Osteoblast (primary cell): ENCODE results near the gene RBX1. TPM values are rescaled to one million over a fixed set of nuclear protein-coding genes. Genes with fewer than 3 reads are reported as not detected.

Source experiments
- DNase-seq: peaks from one replicate; pipeline ENCODE4 v3.0.0; 2011; ENCODE audit warnings: low spot score, mixed read lengths; ENCODE audit not compliant: insufficient read length; ENCODE audit errors: missing footprints
- H2AFZ ChIP-seq: 2 replicates; pipeline ENCODE4 v1.6.0; 2011; ENCODE audit warnings: mild to moderate bottlenecking, low read length
- H3K27ac ChIP-seq: 2 replicates; pipeline ENCODE4 v1.5.1; 2011; ENCODE audit warnings: mild to moderate bottlenecking, low read depth, low read length, moderate library complexity
- H3K27me3 ChIP-seq: 2 replicates; pipeline ENCODE4 v1.6.0; 2012; ENCODE audit warnings: mild to moderate bottlenecking, control low read depth, inconsistent platforms, low read length, moderate library complexity; ENCODE audit not compliant: insufficient read depth
- H3K36me3 ChIP-seq: 2 replicates; pipeline ENCODE4 v1.5.1; 2011; ENCODE audit warnings: mild to moderate bottlenecking, low read length, control low read depth, moderate library complexity; ENCODE audit not compliant: insufficient read depth
- H3K4me1 ChIP-seq: 2 replicates; pipeline ENCODE4 v1.5.1; 2011; ENCODE audit warnings: mild to moderate bottlenecking, low read length, control low read depth, moderate library complexity; ENCODE audit not compliant: insufficient read depth
- H3K4me2 ChIP-seq: 2 replicates; pipeline ENCODE4 v1.6.0; 2011; ENCODE audit warnings: mild to moderate bottlenecking, low read length; ENCODE audit not compliant: insufficient read depth
- H3K4me3 ChIP-seq: fragments of 200-600 bp; sonication (generic); 3 replicates; pipeline ENCODE4 v1.5.1; 2012; ENCODE audit warnings: mild to moderate bottlenecking, low read length, inconsistent platforms; ENCODE audit not compliant: insufficient read depth
- H3K79me2 ChIP-seq: 2 replicates; pipeline ENCODE4 v1.6.0; 2012; ENCODE audit warnings: mild to moderate bottlenecking, low read length, control low read depth, inconsistent platforms; ENCODE audit not compliant: insufficient read depth
- H3K9me3 ChIP-seq: 2 replicates; pipeline ENCODE4 v1.5.1; 2011; ENCODE audit warnings: low read depth, low read length, control low read depth
- H4K20me1 ChIP-seq: 2 replicates; pipeline ENCODE4 v1.6.0; 2012; ENCODE audit warnings: mild to moderate bottlenecking, low read length, control low read depth; ENCODE audit not compliant: insufficient read depth
- CTCF ChIP-seq: IDR thresholded peaks from 2 replicates; pipeline ENCODE4 v1.5.1; 2011; ENCODE audit warnings: mild to moderate bottlenecking, low read depth, low read length, moderate library complexity; ENCODE audit errors: extremely low read depth
- total RNA-seq: library from RNA; depleted of rRNA; stranded (reverse); fragments of >200 nt; gene quantifications from 2 replicates; pipeline ENCODE4 v1.2.3, GENCODE V29; 2012

RBX1 gene
- total RNA-seq, 1 donor: 28.2 TPM

DNA sequence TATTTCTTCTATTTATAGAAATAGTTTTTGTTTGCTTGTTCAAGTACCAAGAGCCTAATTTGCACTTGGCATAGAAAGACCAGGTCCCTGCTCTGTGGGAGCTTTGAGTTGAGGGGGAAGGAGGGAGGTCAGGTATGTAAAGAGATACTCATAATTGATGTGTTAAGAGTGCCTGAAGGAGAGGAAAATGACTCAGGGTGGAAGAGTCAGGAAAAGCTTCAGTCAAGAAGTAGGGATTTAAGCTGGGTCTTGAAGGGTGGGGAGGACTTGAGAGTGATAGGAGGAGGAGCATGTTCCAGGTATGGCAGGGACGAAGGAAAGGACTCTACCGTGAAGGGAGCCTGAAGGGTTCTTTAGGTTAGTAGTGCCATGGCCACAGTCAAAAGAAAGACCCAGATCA, 9.0 kb downstream of the RBX1 start:
- no peak for TF ChIP-seq CTCF
- H3K9me3 ChIP-seq: no peaks in the 10 kb centered on the region
- H3K79me2 ChIP-seq: peaks cover 83% of the 10 kb centered on the region
- H3K4me3 ChIP-seq: no peak overlapping the region
- peaks cover 9% of the 10 kb centered on the region for H4K20me1 ChIP-seq
- no peak overlapping the region for H3K4me2 ChIP-seq
- peaks cover 39% of the 10 kb centered on the region for H3K36me3 ChIP-seq
- no peaks in the 10 kb centered on the region for H3K27me3 ChIP-seq
- H2AFZ ChIP-seq: no peak overlapping the region
- H3K27ac ChIP-seq: no peak overlapping the region
- no peaks in the 10 kb centered on the region for H3K4me1 ChIP-seq
- no peak for DNase-seq

GRCh38 chr22:40965936-40966725, 15.0 kb downstream of the RBX1 start:
- H3K36me3 ChIP-seq: peaks cover 62% of the 10 kb centered on the region
- no peak overlapping the region for H2AFZ ChIP-seq
- H3K27ac ChIP-seq: no peak overlapping the region
- H3K4me3 ChIP-seq: no peak overlapping the region
- H3K4me1 ChIP-seq: no peaks in the 10 kb centered on the region
- no peak for TF ChIP-seq CTCF
- no peaks in the 10 kb centered on the region for H3K27me3 ChIP-seq
- H3K79me2 ChIP-seq: peaks cover 37% of the 10 kb centered on the region
- no peak overlapping the region for H3K4me2 ChIP-seq
- no peak for DNase-seq
- peaks cover 4% of the 10 kb centered on the region for H4K20me1 ChIP-seq
- no peaks in the 10 kb centered on the region for H3K9me3 ChIP-seq

DNA sequence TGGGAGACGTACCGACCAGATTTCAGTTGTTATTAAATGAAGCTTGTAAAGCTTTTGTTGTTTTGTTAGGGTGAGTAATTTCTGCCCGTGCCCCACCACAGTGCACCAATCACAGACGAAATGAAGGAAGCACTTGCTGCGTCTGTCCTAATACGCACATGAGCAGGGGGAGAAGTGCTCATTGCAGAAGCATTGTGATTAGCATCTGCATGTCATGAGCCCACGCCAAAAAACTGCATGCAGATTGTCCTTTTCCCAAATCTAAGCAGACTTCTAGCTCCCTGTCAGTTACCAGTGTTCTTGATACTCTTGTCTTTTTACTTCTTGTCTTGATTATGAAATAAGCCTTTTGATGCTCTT, 15.5 kb downstream of the RBX1 start:
- Histone ChIP-seq H3K36me3 (peaks cover 63% of the 10 kb centered on the region), H4K20me1 (peaks cover 2% of the 10 kb centered on the region)
- no peak for TF ChIP-seq CTCF

GRCh38 chr22:40967111-40967760, 16.1 kb downstream of the RBX1 start:
- Histone ChIP-seq H2AFZ (no peak overlapping the region), H3K4me1 (no peaks in the 10 kb centered on the region), H3K27ac (no peak overlapping the region), H4K20me1 (peaks cover 4% of the 10 kb centered on the region), H3K27me3 (no peaks in the 10 kb centered on the region), H3K9me3 (no peaks in the 10 kb centered on the region), H3K4me3 (no peak overlapping the region), H3K36me3 (peaks cover 66% of the 10 kb centered on the region), H3K79me2 (peaks cover 29% of the 10 kb centered on the region), H3K4me2 (no peak overlapping the region)
- no peak for TF ChIP-seq CTCF
- DNase-seq: no peak

More for the DNA sequence above, 15.5 kb downstream of the RBX1 start:
- H2AFZ ChIP-seq: no peak overlapping the region
- no peak overlapping the region for H3K4me3 ChIP-seq
- H3K27me3 ChIP-seq: no peaks in the 10 kb centered on the region
- H3K4me1 ChIP-seq: no peaks in the 10 kb centered on the region
- no peak for DNase-seq
- peaks cover 35% of the 10 kb centered on the region for H3K79me2 ChIP-seq
- H3K4me2 ChIP-seq: no peak overlapping the region
- no peak overlapping the region for H3K27ac ChIP-seq
- H3K9me3 ChIP-seq: no peaks in the 10 kb centered on the region
